Activated B cell treated with CpG ODN at 0.5 μM for 24 hours (primary cell): ENCODE measurements around the gene SIGLEC12. TPM values are rescaled to one million over a fixed set of nuclear protein-coding genes. Genes with fewer than 3 reads are reported as not detected.

Source experiments
- ATAC-seq: fragments of 200-7000 bp; cut with Tn5 transposase; one replicate; pipeline ENCODE4 v1.10.0; 2021; ENCODE audit warnings: low read depth, mild to moderate bottlenecking, moderate library complexity
- CTCF ChIA-PET: fragments of 350-600 bp; sonication (Branson Sonifier 250); formaldehyde crosslinking; loops from one replicate; lab custom pipeline; 2021; ENCODE audit warnings: antibody characterized with exemption; lab: Charles Lee
- POLR2A ChIA-PET: fragments of 350-600 bp; sonication (Branson Sonifier 250); formaldehyde crosslinking; loops from one replicate; lab custom pipeline; 2021; ENCODE audit warnings: antibody characterized with exemption; lab: Charles Lee
- DNase-seq: peaks from one replicate; pipeline ENCODE4 v3.0.0; 2022
- H3K27ac Mint-ChIP-seq: one replicate; pipeline ENCODE4 v1.8.0; 2020; ENCODE audit warnings: mixed read lengths
- H3K27me3 Mint-ChIP-seq: one replicate; pipeline ENCODE4 v1.8.0; 2021; ENCODE audit warnings: mixed read lengths
- H3K36me3 Mint-ChIP-seq: one replicate; pipeline ENCODE4 v1.8.0; 2021; ENCODE audit warnings: low read depth, mixed read lengths
- H3K4me1 Mint-ChIP-seq: one replicate; pipeline ENCODE4 v1.8.0; 2021; ENCODE audit warnings: mixed read lengths
- H3K4me3 Mint-ChIP-seq: one replicate; pipeline ENCODE4 v1.8.0; 2020; ENCODE audit warnings: mild to moderate bottlenecking, mixed read lengths
- H3K9me3 Mint-ChIP-seq: one replicate; pipeline ENCODE4 v1.8.0; 2020; ENCODE audit warnings: mixed read lengths
- intact Hi-C: fragments of 100-400 bp; cut with micrococcal nuclease; formaldehyde crosslinking; loops from one replicate; pipeline ENCODE4 v1.15.1; 2024
- total RNA-seq: library from RNA; stranded (reverse); gene quantifications from 2 replicates; pipeline ENCODE4 v1.2.3, GENCODE V29; 2022
- TF ChIP-seq, protein P1 (sequence below): fragments of 200-600 bp; IDR thresholded peaks from one replicate; pipeline ENCODE4 v1.8.0; 2022; ENCODE audit warnings: antibody characterized with exemption, mild to moderate bottlenecking

SIGLEC12 gene
- total RNA-seq, 1 donor from 2014 or later, result not detected

DNA sequence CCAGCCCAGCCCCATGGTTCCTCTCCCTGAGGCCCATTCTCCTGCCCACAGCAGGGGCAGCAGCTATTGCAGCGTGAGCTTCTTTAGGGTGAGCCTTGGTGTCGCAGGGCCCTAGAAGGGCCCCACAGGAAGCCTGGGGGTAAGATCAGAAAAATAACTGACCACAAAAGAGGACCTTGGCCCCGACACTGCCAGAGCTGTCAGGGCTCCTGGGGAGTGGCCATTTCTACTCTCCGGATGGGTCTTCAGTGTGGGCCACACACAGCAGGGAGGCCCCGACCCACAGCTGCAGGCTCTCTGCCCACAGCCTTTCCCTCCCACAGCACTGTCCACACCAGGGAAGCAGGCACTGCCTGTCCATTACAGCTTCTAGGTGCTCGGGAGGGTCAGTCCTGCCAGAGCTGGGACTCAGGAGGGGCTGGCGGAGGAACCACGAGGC, 39.9 kb downstream of the SIGLEC12 start:
- intact Hi-C loops, result no loop called here
- Mint-ChIP-seq H3K9me3 (no peaks in the 10 kb centered on the region), H3K27me3 (peaks cover 35% of the 10 kb centered on the region), H3K4me1 (no peaks in the 10 kb centered on the region), H3K27ac (no peak overlapping the region), H3K36me3 (no peaks in the 10 kb centered on the region), H3K4me3 (no peak overlapping the region)
- POLR2A ChIA-PET, result no interaction called here
- CTCF ChIA-PET, result no interaction called here
- no peak for ATAC-seq
- no peak for DNase-seq
- TF ChIP-seq, protein P1, sequence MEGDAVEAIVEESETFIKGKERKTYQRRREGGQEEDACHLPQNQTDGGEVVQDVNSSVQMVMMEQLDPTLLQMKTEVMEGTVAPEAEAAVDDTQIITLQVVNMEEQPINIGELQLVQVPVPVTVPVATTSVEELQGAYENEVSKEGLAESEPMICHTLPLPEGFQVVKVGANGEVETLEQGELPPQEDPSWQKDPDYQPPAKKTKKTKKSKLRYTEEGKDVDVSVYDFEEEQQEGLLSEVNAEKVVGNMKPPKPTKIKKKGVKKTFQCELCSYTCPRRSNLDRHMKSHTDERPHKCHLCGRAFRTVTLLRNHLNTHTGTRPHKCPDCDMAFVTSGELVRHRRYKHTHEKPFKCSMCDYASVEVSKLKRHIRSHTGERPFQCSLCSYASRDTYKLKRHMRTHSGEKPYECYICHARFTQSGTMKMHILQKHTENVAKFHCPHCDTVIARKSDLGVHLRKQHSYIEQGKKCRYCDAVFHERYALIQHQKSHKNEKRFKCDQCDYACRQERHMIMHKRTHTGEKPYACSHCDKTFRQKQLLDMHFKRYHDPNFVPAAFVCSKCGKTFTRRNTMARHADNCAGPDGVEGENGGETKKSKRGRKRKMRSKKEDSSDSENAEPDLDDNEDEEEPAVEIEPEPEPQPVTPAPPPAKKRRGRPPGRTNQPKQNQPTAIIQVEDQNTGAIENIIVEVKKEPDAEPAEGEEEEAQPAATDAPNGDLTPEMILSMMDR, result no peak

DNA sequence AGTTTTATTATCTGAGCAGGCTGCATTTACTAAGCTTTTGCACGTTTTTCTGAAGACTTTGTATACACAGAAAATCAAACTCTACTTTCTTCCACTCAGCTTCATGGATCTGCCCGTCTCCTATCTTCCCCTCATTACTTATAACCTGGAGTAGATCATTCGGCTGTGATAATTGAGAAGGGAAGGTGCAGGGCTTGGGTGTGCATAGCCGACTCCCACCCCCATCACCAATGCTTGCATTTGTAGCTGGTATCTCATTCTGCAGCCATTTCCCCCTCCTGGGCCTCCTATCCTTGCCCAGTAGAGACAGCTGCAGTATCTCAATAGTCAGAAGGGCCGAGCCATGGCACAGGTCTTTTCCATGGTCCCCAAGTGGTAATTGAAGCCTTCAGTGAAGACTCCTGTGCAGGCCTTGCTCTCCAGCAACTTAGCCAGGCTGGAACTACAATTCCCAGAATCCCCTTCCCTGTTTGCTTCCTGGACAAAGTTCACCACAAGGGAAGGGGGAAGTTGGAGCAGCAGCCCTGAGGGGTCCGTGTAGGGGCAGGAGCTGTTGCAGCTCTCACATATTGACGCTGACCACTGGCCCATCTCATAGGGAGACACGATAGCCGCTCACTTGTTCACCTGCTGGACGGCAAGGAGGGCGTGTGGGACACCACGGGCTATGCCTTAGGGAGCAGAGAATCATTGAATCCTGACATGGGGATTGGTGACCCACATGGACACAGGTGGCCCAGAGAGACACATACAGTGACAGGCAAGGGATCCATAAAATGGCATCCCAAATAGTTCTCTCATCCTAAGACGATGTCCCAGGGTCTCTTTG, 41.2 kb downstream of the SIGLEC12 start:
- ATAC-seq (no peak), DNase-seq (no peak)
- intact Hi-C loops, result no loop called here
- H3K27me3 Mint-ChIP-seq, result peaks cover 39% of the 10 kb centered on the region
- ChIA-PET POLR2A (no interaction called here), CTCF (interaction anchor here (0.9 kb wide), 1 partner anchor 12 kb away, joined by 3 read pairs; no protein-coding TSS in a partner anchor)
- TF ChIP-seq, protein P1, result no peak
- no peak overlapping the region for H3K27ac Mint-ChIP-seq
- peak overlapping the region; percentile 66 for H3K4me3 Mint-ChIP-seq
- H3K9me3 Mint-ChIP-seq, result no peaks in the 10 kb centered on the region
- H3K36me3 Mint-ChIP-seq, result no peaks in the 10 kb centered on the region
- H3K4me1 Mint-ChIP-seq, result no peaks in the 10 kb centered on the region

DNA sequence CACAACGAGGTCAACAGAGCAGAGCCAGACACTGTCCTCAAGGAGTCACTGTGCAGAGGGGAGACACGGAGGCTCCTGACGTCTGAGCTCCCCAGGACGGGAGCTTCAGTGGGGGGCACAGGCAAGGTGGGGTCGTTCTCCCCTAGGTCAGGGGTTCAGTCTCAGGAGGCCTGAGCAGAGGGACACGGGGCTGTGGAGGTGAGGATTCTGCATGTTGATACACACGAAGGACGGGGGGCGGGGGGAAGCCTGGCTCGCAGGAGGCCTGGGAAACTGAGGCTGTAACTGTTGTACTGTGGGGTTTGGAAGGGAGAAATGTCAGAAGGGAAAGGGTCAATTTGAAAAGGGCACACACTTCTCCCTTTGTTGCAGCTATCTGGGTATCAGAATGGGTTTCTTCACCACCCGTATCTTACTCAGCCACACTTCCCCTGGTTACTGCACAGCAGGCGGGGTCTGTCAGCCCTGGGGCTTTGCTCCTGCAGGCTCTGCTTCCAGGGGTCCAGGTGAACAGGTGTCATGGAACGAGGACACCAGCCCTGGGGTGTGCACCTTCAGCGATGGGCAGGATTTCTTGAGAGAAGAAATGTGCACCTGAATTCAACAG, 42.6 kb downstream of the SIGLEC12 start:
- H3K9me3 Mint-ChIP-seq, result no peaks in the 10 kb centered on the region
- peaks cover 36% of the 10 kb centered on the region for H3K27me3 Mint-ChIP-seq
- H3K27ac Mint-ChIP-seq, result no peak overlapping the region
- no peak overlapping the region for H3K4me3 Mint-ChIP-seq
- no peak for DNase-seq
- ChIA-PET POLR2A (no interaction called here), CTCF (no interaction called here)
- TF ChIP-seq, protein P1, result no peak
- H3K36me3 Mint-ChIP-seq, result no peaks in the 10 kb centered on the region
- H3K4me1 Mint-ChIP-seq, result no peaks in the 10 kb centered on the region
- intact Hi-C loops, result no loop called here
- ATAC-seq, result no peak

DNA sequence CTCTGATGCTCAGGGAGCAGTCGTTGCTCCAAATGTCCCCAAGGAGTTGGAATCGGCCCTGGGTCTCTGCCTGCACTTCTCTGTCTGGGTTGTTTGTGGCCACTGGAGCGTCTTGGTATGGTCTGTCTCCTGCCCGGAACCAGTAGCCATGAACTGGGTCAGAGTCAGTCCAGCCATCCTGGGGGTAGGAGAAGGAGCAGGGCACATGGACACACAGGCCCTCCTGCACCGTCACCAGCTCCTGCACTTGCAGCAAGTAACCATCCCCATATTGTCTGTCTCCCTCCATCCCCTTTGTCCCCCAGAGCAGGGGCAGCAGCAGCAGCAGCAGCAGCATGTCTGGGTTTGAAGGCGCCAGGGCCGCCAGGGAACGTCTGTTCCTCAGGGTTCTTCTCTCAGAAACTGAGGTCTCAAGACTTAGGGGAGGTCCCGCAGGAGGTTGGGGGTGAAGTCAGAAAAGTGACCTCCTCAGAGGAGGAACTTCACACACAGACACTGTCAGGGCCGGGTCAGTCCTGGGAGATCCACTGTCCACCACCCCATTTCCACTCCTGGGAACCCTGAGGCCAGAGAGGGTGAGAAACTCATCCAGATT, 43.5 kb downstream of the SIGLEC12 start, which contains the start of gene SIGLEC8:
Gene SIGLEC8 (minus strand): TSS at position 404 of the 595 bp plus-strand sequence. CDS start 67 bp downstream, at position 337.
- Mint-ChIP-seq H3K36me3 (no peaks in the 10 kb centered on the region), H3K9me3 (no peaks in the 10 kb centered on the region), H3K4me3 (no peak within 1 kb of the TSS), H3K4me1 (no peaks in the 10 kb centered on the region), H3K27ac (no peak within 1 kb of the TSS), H3K27me3 (peaks cover 32% of the 10 kb centered on the region)
- ATAC-seq (no peak), DNase-seq (no peak)
- POLR2A ChIA-PET, result no interaction called here
- TF ChIP-seq, protein P1, result no peak
- CTCF ChIA-PET, result no interaction called here
- intact Hi-C loops, result no loop called here
